Measurements from ENCODE around the gene TSC22D2.

DNA sequence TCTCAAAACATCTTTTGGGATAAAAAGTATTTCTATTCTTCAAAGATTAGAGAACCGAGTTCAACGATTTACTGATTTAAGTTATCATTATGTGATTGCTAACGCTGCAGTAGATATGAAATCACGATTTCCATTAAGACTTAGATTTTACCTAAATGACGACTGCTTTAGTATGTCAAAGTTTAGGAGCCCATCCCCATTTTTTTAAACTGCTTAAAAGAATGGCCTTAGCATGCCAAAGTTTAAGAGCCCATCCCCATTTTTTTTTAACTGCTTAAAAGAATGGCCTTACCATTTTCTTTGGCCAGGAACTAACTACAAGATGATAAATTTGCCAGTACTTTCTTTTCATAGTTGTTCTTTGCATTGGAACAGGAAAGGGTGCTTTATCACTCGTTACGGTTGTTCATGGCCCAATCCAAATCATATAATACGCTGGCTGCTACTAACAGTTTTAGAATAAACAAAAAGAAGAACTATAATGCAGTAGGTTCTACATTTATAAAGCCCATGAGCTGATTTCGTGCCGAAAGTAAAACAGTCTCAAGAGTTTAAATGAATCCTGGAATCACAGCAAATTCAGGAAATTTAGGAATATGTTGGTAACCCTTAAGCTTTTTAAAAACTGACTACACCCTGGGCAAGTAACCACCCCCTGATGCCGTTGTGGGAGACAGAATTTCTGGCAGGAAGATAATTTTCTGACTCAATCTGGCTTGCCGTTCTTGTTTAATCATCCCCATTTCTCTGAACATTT is 869 bp upstream of the TSC22D2 start:
- TF ChIP-seq, protein P1, sequence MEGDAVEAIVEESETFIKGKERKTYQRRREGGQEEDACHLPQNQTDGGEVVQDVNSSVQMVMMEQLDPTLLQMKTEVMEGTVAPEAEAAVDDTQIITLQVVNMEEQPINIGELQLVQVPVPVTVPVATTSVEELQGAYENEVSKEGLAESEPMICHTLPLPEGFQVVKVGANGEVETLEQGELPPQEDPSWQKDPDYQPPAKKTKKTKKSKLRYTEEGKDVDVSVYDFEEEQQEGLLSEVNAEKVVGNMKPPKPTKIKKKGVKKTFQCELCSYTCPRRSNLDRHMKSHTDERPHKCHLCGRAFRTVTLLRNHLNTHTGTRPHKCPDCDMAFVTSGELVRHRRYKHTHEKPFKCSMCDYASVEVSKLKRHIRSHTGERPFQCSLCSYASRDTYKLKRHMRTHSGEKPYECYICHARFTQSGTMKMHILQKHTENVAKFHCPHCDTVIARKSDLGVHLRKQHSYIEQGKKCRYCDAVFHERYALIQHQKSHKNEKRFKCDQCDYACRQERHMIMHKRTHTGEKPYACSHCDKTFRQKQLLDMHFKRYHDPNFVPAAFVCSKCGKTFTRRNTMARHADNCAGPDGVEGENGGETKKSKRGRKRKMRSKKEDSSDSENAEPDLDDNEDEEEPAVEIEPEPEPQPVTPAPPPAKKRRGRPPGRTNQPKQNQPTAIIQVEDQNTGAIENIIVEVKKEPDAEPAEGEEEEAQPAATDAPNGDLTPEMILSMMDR (IDR thresholded peaks at IDR 0.05): no peak
- no peak for TF ChIP-seq POLR2A (IDR thresholded peaks at IDR 0.05)

All from right lobe of liver (tissue), 4 donors.